ENCODE measurements around the gene TBCD.
"Not testable (repeated sequence)": the region's sequence is repeated elsewhere in the genome, so short reads cannot be mapped to it uniquely, and the experiment has no call there.

Gene TBCD

DNA sequence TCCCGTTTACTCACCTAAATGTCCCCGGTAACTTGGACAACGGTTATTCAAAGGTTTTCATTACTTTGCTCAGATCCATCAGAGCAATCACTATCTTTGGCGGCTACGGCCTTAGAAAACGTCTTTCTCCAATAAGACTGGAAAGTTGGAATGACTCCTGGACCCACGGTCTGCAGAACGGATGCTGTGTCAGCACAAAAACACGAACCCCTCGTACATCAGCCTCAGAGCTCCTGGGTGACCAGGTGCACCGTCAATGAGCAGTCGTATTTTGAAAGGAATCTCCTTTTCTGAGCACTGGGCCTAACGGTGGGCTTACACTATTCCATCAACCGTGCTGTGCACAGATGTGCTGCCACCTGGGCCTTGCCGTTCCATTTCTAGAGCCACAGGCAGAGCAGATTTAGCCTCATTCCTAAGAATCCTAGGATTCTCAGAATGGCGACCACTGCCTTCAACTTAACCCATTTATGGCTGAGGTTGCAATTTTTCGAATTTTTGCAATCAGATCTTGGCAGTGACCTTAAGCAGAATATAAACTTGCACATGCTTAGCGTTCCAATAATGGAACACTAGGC, 198.7 kb downstream of the TBCD start:
- TF ChIP-seq CTCF (IDR thresholded peaks at IDR 0.05; ENCODE audit: extremely low read depth, missing control alignments): no peak
- no peak for DNase-seq (ENCODE audit: low spot score)

DNA sequence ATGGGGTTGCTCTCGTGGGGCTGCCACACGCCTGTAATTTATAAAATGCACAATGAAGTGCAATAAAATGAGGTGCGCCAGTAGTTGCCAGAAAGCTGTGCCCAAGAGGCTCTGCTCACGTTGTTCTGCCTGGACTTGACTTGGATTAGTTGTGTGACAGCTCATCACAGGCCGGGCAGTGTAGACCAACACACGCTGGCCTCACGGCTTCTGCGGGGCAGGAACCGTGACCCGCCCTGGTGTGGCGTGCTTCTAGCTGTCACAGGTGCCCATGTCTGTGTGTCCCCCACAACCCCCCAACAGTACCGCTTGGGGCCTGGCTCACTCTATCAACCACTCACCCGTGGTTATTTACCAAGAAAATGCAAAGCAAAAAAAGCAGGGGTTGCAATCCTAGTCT, 200.2 kb downstream of the TBCD start:
- DNase-seq (ENCODE audit: low spot score): no peak
- TF ChIP-seq CTCF (IDR thresholded peaks at IDR 0.05; ENCODE audit: extremely low read depth, missing control alignments): no peak

GRCh38 chr17:82955106-82955505, 203.2 kb downstream of the TBCD start:
- DNase-seq (ENCODE audit: low spot score): not testable (repeated sequence)

DNA sequence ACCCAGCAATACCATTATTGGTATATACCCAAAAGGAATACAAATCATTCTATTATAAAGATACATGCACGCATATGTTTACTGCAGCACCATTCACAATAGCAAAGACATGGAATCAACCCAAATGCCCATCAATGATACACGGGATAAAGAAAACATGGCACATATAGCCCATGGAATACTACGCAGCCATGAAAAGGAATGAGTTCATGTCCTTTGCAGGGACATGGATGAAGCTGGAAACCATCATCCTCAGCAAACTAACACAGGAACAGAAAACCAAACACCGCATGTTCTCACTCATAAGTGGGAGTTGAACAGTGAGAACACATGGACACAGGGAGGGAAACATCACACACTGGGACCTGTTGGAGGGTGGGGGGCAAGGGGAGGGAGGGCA, 203.8 kb downstream of the TBCD start:
- DNase-seq (ENCODE audit: low spot score): not testable (repeated sequence)

- no peak for DNase-seq (ENCODE audit: low spot score)
- no peak for TF ChIP-seq CTCF (IDR thresholded peaks at IDR 0.05; ENCODE audit: extremely low read depth, missing control alignments)
Observed at GRCh38 chr17:82956146-82956725, 204.4 kb downstream of the TBCD start.

DNA sequence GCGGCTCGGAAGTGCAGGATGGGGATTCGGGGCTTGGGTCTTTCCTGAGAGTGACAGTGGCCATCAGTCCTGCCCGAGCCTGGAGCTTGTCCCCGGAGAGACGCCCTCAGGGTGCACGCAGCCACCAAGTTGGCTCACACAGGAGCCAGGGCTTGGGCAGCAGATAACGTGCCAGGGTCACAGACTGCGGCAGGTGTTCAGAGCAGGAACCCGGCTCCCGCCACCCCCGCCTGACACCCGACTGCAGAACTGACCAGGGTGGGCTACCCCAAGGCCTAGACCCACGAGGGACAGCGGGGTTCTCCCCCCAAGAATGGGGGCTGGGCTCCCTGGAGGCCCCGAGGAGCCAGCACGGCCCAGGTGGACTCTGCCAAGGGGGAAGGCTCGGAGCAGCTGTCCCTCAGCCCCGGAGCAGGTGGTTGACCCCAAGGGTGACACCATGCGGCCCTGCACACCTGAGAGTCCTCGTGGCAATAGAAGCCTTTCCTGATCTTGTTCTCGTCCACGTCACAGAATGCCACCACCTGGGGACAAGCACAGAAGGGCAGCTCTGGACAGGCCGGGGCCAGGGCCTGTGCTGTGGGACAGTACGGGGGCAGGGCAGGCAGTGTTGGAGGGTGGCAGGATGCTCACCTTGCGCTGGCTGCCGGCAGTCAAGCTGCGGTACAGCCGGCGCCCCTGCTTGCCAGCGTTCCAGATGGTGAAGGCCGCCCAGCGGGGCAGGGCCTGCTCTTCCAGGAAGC, 205.0 kb downstream of the TBCD start:
- no peak for DNase-seq (ENCODE audit: low spot score)
- TF ChIP-seq CTCF (IDR thresholded peaks at IDR 0.05; ENCODE audit: extremely low read depth, missing control alignments): no peak

- DNase-seq (ENCODE audit: low spot score): no peak
- TF ChIP-seq CTCF (IDR thresholded peaks at IDR 0.05; ENCODE audit: extremely low read depth, missing control alignments): no peak
Observed at GRCh38 chr17:82957469-82957795, 205.6 kb downstream of the TBCD start.

GRCh38 chr17:82957961-82958561, 206.2 kb downstream of the TBCD start:
- no peak for DNase-seq (ENCODE audit: low spot score)
- TF ChIP-seq CTCF (IDR thresholded peaks at IDR 0.05; ENCODE audit: extremely low read depth, missing control alignments): no peak
